ENCODE measurements around the gene CLEC16A.

The CLEC16A gene

DNA sequence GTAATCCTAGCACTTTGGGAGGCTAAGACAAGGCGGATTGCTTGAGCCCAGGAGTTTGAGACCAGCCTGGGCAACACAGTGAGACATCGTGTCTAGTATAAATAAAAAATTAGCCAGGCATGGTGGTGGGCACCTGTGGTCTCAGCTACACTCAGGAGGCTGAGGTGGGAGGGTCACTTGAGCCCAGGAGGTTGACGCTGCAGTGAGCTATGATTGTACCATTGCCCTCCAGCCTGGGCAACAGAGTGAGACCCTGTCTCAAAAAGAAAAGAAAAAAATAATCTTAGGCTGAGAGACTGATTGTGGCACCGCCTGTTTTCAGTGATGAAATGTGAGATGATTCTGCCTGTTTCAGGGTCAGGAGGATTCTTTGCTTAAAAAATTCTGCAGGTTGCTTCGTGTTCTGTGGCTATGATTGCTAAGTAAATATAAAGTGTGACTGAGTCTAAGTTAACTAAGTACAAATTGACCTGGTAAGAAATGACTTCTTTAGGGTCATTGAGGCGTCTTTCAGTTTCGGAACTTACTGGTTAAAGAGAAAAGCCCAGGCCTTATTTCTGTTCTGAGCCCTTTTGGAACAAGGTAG is 183.3 kb downstream of the CLEC16A start:
- no peak overlapping the region for H3K4me3 ChIP-seq (ENCODE audit: low read depth, low read length)
- DNase-seq (ENCODE audit: low read depth) = no peak
- TF ChIP-seq, protein P1, sequence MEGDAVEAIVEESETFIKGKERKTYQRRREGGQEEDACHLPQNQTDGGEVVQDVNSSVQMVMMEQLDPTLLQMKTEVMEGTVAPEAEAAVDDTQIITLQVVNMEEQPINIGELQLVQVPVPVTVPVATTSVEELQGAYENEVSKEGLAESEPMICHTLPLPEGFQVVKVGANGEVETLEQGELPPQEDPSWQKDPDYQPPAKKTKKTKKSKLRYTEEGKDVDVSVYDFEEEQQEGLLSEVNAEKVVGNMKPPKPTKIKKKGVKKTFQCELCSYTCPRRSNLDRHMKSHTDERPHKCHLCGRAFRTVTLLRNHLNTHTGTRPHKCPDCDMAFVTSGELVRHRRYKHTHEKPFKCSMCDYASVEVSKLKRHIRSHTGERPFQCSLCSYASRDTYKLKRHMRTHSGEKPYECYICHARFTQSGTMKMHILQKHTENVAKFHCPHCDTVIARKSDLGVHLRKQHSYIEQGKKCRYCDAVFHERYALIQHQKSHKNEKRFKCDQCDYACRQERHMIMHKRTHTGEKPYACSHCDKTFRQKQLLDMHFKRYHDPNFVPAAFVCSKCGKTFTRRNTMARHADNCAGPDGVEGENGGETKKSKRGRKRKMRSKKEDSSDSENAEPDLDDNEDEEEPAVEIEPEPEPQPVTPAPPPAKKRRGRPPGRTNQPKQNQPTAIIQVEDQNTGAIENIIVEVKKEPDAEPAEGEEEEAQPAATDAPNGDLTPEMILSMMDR (IDR thresholded peaks at IDR 0.05; ENCODE audit: low read depth, low read length, missing control alignments) = no peak

DNA sequence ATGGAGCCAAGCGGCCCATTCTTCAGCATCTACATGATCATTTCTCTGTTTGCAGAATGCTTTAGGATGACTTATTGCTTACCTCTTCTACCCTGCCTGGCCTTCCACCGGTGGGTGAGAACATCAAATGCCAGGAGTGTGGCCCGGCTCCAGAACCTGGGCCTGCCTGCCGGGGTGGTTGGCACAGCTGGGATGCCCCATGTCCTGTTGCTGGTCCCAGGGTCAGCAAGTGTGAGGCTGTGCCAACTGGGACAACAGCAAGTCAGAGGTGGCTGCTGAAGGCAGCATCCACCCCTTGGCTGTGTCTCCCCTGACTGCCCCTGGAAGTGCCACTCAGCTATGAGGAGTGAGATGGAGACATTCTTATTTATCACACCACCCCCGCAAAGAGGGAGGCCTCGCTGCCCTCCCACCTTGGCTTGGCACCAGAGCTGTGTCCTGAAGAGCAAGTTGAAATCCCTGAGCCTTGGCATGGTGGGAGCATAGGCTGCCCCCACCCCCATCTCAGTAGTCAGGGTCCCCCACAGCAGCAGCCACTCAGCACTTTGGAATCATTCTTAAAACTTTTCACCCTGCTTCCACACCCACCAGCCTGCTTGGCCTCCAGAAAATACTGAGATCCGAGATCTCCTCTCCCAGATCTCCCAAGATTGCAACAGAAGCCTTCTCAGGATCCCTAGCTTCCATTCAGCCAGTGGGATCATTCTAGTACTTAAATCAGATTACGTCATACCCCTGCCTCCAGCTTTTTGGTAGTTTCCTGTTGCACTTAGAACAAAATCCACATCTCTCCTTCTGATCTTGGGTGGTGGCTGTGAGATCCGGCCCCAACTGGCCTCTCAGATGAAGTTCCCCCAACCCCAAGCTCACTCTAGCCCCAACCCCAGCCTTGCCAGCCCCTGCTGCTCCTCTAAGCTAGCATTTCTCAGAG is 184.1 kb downstream of the CLEC16A start:
- DNase-seq (ENCODE audit: low read depth) = no peak
- TF ChIP-seq, protein P1 (IDR thresholded peaks at IDR 0.05; ENCODE audit: low read depth, low read length, missing control alignments) = no peak

DNA sequence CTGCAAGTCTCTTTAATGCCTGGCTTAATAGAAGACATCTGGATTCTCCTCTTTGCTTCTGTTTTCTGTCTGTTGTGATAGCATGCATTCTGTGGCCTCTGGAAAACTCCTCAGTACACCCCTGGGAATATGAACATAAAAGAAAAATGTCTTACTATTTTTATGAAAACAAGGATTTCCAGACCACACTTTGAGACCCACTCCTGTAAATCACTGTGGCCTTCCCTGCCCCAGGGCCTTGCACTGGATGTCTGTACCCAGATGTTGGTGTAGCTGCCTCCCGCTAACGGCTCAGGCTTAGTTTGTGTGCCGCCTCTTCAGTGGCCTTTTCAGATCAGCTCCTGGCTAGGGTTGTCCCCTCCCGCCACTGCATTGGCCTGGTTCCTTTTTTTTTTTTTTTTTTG is 185.0 kb downstream of the CLEC16A start:
- no peak for DNase-seq (ENCODE audit: low read depth)
- TF ChIP-seq, protein P1 (IDR thresholded peaks at IDR 0.05; ENCODE audit: low read depth, low read length, missing control alignments) = no peak
- no peak overlapping the region for H3K4me3 ChIP-seq (ENCODE audit: low read depth, low read length)

More for the DNA sequence above, 184.1 kb downstream of the CLEC16A start:
- no peak overlapping the region for H3K4me3 ChIP-seq (ENCODE audit: low read depth, low read length)

DNA sequence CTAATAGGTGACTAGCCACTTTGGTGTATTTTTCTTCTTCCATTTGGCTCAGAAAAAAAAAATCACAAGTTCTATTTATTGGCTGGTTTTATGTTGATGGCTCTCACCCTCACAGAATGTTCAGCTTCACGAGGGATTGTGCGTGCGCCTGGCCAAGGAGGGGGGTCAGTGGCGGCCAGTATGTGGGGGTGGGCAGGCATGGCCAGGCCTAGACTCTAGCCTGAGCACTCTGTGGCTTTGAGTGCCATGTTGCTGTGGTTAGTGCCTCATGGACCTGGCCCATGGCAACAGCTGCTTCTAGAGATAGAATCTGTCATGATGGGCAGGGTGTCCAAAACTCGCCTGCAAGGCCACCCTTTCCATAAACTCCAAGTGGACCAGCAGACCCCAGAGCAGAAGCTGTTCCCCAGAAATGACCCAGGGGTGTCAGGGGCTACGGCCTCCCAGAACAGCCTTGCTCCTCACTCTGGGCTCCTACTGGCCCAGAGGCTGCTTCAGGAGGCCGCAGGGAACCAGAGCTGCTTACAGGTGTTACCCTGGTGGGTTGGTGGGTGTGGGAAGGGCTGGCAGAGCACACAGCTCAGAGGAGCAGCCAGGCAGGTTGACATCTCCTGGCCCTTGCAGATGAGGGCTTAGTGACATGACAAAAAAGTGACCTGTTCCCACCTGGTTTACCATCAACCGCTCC is 186.8 kb downstream of the CLEC16A start:
- TF ChIP-seq, protein P1 (IDR thresholded peaks at IDR 0.05; ENCODE audit: low read depth, low read length, missing control alignments) = no peak
- DNase-seq (ENCODE audit: low read depth) = no peak
- no peak overlapping the region for H3K4me3 ChIP-seq (ENCODE audit: low read depth, low read length)

DNA sequence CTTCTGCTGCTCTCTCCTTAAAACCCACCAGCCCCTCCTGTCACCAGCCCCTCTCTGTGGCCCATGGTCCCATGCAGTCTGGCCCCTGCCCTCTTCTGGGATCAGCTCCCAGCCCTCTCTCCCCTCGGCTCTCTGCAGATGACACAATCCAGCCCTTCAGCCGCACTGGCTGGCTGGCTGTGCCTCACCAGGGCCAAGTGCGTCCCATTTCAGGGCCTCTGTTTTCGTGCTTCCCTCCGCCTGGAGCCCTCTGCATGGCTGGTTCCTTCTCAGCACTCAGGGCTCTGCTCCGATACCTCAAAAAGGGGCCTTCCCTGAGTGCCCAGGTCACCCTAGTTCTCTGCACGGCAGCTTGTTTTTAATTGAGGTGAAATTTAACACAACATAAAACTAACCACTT is 187.3 kb downstream of the CLEC16A start:
- DNase-seq (ENCODE audit: low read depth) = no peak
- no peak overlapping the region for H3K4me3 ChIP-seq (ENCODE audit: low read depth, low read length)
- TF ChIP-seq, protein P1 (IDR thresholded peaks at IDR 0.05; ENCODE audit: low read depth, low read length, missing control alignments) = no peak

DNA sequence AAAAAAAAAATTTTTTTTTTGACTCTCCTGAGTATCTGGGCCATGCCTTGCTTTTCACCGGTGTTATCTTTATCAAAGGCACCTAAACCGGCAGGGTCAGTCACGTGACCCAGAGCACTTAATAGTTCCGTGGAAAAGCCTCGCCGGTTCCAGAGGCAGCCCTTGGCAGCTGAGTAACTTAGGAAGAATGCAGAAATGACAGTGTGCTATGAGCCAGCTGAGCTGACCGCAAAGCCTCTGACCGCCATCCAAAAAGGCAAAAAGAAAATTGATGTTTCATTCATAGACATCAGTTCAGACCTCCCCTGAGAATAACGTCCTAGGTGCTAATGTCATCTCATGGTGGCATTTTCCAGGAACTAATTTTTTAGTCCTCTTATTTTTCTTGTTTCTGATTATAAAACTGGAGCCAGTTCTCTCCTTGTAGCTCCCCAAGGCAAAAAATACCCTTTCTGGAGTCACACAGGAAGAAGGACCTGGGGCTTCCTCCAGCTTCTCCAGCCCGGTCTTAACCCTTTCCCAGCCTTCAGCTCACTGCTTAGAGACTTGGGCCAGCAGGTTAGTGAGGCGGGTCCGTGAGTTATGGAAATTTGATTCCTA is 189.1 kb downstream of the CLEC16A start:
- no peak for DNase-seq (ENCODE audit: low read depth)
- TF ChIP-seq, protein P1 (IDR thresholded peaks at IDR 0.05; ENCODE audit: low read depth, low read length, missing control alignments) = no peak
- H3K4me3 ChIP-seq (ENCODE audit: low read depth, low read length) = no peak overlapping the region
